ENCODE data around the gene SSTR1.

The SSTR1 gene

GRCh38 chr14:38213001-38213400 lies 5.3 kb downstream of the SSTR1 start:
- TF ChIP-seq CTCF (IDR thresholded peaks at IDR 0.05), result no peak
- H3K4me3 ChIP-seq, result no peak overlapping the region
- H3K27ac ChIP-seq, result no peak overlapping the region
- no peak for DNase-seq (ENCODE audit: low spot score)

GRCh38 chr14:38217553-38217952 lies 9.8 kb downstream of the SSTR1 start:
- no peak for DNase-seq (ENCODE audit: low spot score)
- no peak overlapping the region for H3K4me3 ChIP-seq
- no peak for TF ChIP-seq CTCF (IDR thresholded peaks at IDR 0.05)
- no peak overlapping the region for H3K27ac ChIP-seq

- no peak for DNase-seq (ENCODE audit: low spot score)
- no peak for TF ChIP-seq CTCF (IDR thresholded peaks at IDR 0.05)
- Histone ChIP-seq H3K4me3 (no peak overlapping the region), H3K27ac (no peak overlapping the region)
These were observed 13.4 kb downstream of the SSTR1 start for GRCh38 chr14:38221077-38221476.

GRCh38 chr14:38224338-38224737 lies 16.6 kb downstream of the SSTR1 start:
- TF ChIP-seq CTCF (IDR thresholded peaks at IDR 0.05), result no peak
- no peak overlapping the region for H3K4me3 ChIP-seq
- no peak overlapping the region for H3K27ac ChIP-seq
- DNase-seq (ENCODE audit: low spot score), result no peak

GRCh38 chr14:38225946-38226345 lies 18.2 kb downstream of the SSTR1 start:
- no peak overlapping the region for H3K27ac ChIP-seq
- no peak overlapping the region for H3K4me3 ChIP-seq
- TF ChIP-seq CTCF (IDR thresholded peaks at IDR 0.05), result no peak

GRCh38 chr14:38226366-38226765 lies 18.7 kb downstream of the SSTR1 start:
- no peak for TF ChIP-seq CTCF (IDR thresholded peaks at IDR 0.05)
- H3K4me3 ChIP-seq, result no peak overlapping the region
- H3K27ac ChIP-seq, result no peak overlapping the region
- DNase-seq (ENCODE audit: low spot score), result no peak

More at GRCh38 chr14:38225946-38226345, 18.2 kb downstream of the SSTR1 start:
- DNase-seq (ENCODE audit: low spot score), result no peak

GRCh38 chr14:38233218-38233617 lies 25.5 kb downstream of the SSTR1 start:
- no peak for DNase-seq (ENCODE audit: low spot score)
- Histone ChIP-seq H3K27ac (no peak overlapping the region), H3K4me3 (no peak overlapping the region)
- no peak for TF ChIP-seq CTCF (IDR thresholded peaks at IDR 0.05)

Data from coronary artery (tissue), 2 donors.